CD14-positive monocyte (primary cell): ENCODE measurements around the gene BRIP1. TPM values are rescaled to one million over a fixed set of nuclear protein-coding genes. Genes with fewer than 3 reads are reported as not detected.

Experiments used
- DNase-seq, 3 donors: peaks; one replicate each; pipeline ENCODE4 v3.0.0-alpha.2; 2011 to 2022
- H2AFZ ChIP-seq: 2 replicates; pipeline ENCODE4 v1.6.0; 2012; ENCODE audit warnings: mild to moderate bottlenecking, low read depth, low read length, inconsistent platforms; ENCODE audit not compliant: insufficient read depth, poor library complexity, severe bottlenecking
- H3K27ac ChIP-seq, 2 donors: 1 replicate in 1 of 2; 2 replicates in 1 of 2; pipeline ENCODE4 v1.5.1; 2012 to 2013; ENCODE audit warnings: low read length in 2 of 2, control low read depth in 1 of 2, inconsistent platforms in 1 of 2, low read depth in 1 of 2, mild to moderate bottlenecking in 1 of 2
- H3K27me3 ChIP-seq, 2 donors: one replicate each; pipeline versions ENCODE4 v1.6.0 to v1.6.1; 2011 to 2013; ENCODE audit warnings: low read length in 2 of 2; ENCODE audit not compliant: control insufficient read depth in 2 of 2, insufficient read depth in 2 of 2
- H3K36me3 ChIP-seq, 2 donors: replicated peaks in 1 of 2; 1 replicate in 1 of 2; 2 replicates in 1 of 2; pipeline versions ENCODE4 v1.5.1 to v1.6.1; 2012 to 2013; ENCODE audit warnings: low read length in 2 of 2, control low read depth in 1 of 2, inconsistent platforms in 1 of 2, mild to moderate bottlenecking in 1 of 2; ENCODE audit not compliant: insufficient read depth in 2 of 2, control insufficient read depth in 1 of 2
- H3K4me1 ChIP-seq, 2 donors: 1 replicate in 1 of 2; 2 replicates in 1 of 2; pipeline versions ENCODE4 v1.5.1 to v1.6.1; 2012 to 2013; ENCODE audit warnings: low read length in 2 of 2, control low read depth in 1 of 2, inconsistent platforms in 1 of 2, mild to moderate bottlenecking in 1 of 2, moderate library complexity in 1 of 2; ENCODE audit not compliant: insufficient read depth in 2 of 2, control insufficient read depth in 1 of 2
- H3K4me2 ChIP-seq: replicated peaks from 2 replicates; pipeline ENCODE3; 2012; ENCODE audit warnings: low read length, moderate library complexity, mild to moderate bottlenecking; ENCODE audit not compliant: poor library complexity, severe bottlenecking; ENCODE audit errors: extremely low read depth
- H3K4me3 ChIP-seq, 3 experiments: fragments of 200-600 bp in 1 of 3; sonication (generic) in 1 of 3; replicated peaks in 1 of 3; 1 replicate in 2 of 3; 2 replicates in 1 of 3; pipeline ENCODE4 v1.5.1; 2011 to 2013; ENCODE audit warnings: low read length in 3 of 3, mild to moderate bottlenecking in 3 of 3, control low read depth in 2 of 3, low read depth in 2 of 3, inconsistent platforms in 1 of 3, moderate library complexity in 1 of 3
- H3K79me2 ChIP-seq: 2 replicates; pipeline ENCODE4 v1.6.0; 2012; ENCODE audit warnings: mild to moderate bottlenecking, control low read depth, inconsistent platforms, low read length, moderate library complexity; ENCODE audit not compliant: insufficient read depth
- H3K9ac ChIP-seq: 2 replicates; pipeline ENCODE4 v1.6.0; 2017; ENCODE audit warnings: low read length, mild to moderate bottlenecking; ENCODE audit not compliant: insufficient read depth, poor library complexity, severe bottlenecking
- H3K9me3 ChIP-seq, 2 donors: replicated peaks in 1 of 2; 1 replicate in 1 of 2; 2 replicates in 1 of 2; pipeline versions ENCODE4 v1.5.1 to v1.6.1; 2012 to 2013; ENCODE audit warnings: low read length in 2 of 2, control low read depth in 1 of 2; ENCODE audit not compliant: control insufficient read depth in 1 of 2, insufficient read depth in 1 of 2
- H4K20me1 ChIP-seq: 2 replicates; pipeline ENCODE4 v1.6.0; 2012; ENCODE audit warnings: mild to moderate bottlenecking, low read length, control low read depth, moderate library complexity; ENCODE audit not compliant: insufficient read depth
- H3K27ac Mint-ChIP-seq, 7 donors: one replicate each; pipeline ENCODE4 v1.8.0; 2020; ENCODE audit warnings: mild to moderate bottlenecking in 7 of 7, mixed read lengths in 7 of 7, moderate library complexity in 6 of 7, inconsistent platforms in 2 of 7
- H3K27me3 Mint-ChIP-seq, 3 donors: one replicate each; pipeline ENCODE4 v1.8.0; 2021 to 2022; ENCODE audit warnings: low read depth in 3 of 3, mild to moderate bottlenecking in 3 of 3, mixed read lengths in 3 of 3, moderate library complexity in 3 of 3, inconsistent platforms in 1 of 3
- H3K36me3 Mint-ChIP-seq, 2 donors: one replicate each; pipeline ENCODE4 v1.8.0; 2020; ENCODE audit warnings: mixed read lengths in 2 of 2, inconsistent platforms in 1 of 2, mild to moderate bottlenecking in 1 of 2
- H3K4me1 Mint-ChIP-seq: one replicate; pipeline ENCODE4 v1.8.0; 2020; ENCODE audit warnings: mild to moderate bottlenecking, mixed read lengths
- H3K4me3 Mint-ChIP-seq, 2 donors: one replicate each; pipeline ENCODE4 v1.8.0; 2020; ENCODE audit warnings: mild to moderate bottlenecking in 2 of 2, mixed read lengths in 2 of 2, moderate library complexity in 1 of 2
- H3K9me3 Mint-ChIP-seq, 7 donors: one replicate each; pipeline ENCODE4 v1.8.0; 2020 to 2022; ENCODE audit warnings: mixed read lengths in 7 of 7, mild to moderate bottlenecking in 6 of 7, moderate library complexity in 6 of 7, inconsistent platforms in 2 of 7
- CTCF ChIP-seq: fragments of 200-600 bp; IDR thresholded peaks from one replicate; pipeline ENCODE4 v1.8.0; 2022; ENCODE audit warnings: antibody characterized with exemption, mild to moderate bottlenecking
- WGBS: methylation state at CpG from one replicate; pipeline ENCODE4 v1.1.5; 2013; ENCODE audit warnings: missing lambda C conversion rate; ENCODE audit not compliant: insufficient coverage; 5-methylcytosine and 5-hydroxymethylcytosine counted together
- intact Hi-C, 2 donors: fragments of 100-400 bp; cut with micrococcal nuclease; formaldehyde crosslinking; loops; one replicate each; pipeline versions ENCODE4 v1.15.0 to v1.15.1; 2023
- polyA plus RNA-seq, 3 donors: library from polyadenylated mRNA; depleted of rRNA in 1 of 3; unstranded in 2 of 3; stranded (reverse) in 1 of 3; fragments of 300-500 nt in 2 of 3; fragments of >200 nt in 1 of 3; fragmentation: Illumina TruSeq in 2 of 3; gene quantifications; 1 replicate in 2 of 3; 2 replicates in 1 of 3; pipeline ENCODE4 v1.2.3, GENCODE V29; 2012 to 2021

BRIP1 gene
- polyA plus RNA-seq, 3 donors = 0.11 to 0.12 TPM; not detected in 1

- Mint-ChIP-seq H3K9me3 (no peaks in the 10 kb centered on the region), H3K27ac (peak overlapping the region in 1 of 7 donors; percentile 9), H3K4me3 (no peak overlapping the region), H3K36me3 (peaks cover 33 to 36% of the 10 kb centered on the region in 2 donors), H3K4me1 (no peaks in the 10 kb centered on the region), H3K27me3 (no peaks in the 10 kb centered on the region)
- intact Hi-C loops = no loop called here
- Histone ChIP-seq H3K27me3 (no peaks in the 10 kb centered on the region), H4K20me1 (no peaks in the 10 kb centered on the region), H3K9ac (no peak overlapping the region), H3K4me1 (no peaks in the 10 kb centered on the region), H3K4me2 (no peak overlapping the region), H3K27ac (no peak overlapping the region), H2AFZ (no peak overlapping the region), H3K9me3 (no peaks in the 10 kb centered on the region), H3K36me3 (peaks cover 6 to 16% of the 10 kb centered on the region in 2 donors), H3K4me3 (no peak overlapping the region), H3K79me2 (no peaks in the 10 kb centered on the region)
- no peak for TF ChIP-seq CTCF
- WGBS = 100% methylated on average over 1 of the region's 1 CpG
- no peak for DNase-seq
Observed at GRCh38 chr17:61843435-61843834, 19.9 kb downstream of the BRIP1 start.

DNA sequence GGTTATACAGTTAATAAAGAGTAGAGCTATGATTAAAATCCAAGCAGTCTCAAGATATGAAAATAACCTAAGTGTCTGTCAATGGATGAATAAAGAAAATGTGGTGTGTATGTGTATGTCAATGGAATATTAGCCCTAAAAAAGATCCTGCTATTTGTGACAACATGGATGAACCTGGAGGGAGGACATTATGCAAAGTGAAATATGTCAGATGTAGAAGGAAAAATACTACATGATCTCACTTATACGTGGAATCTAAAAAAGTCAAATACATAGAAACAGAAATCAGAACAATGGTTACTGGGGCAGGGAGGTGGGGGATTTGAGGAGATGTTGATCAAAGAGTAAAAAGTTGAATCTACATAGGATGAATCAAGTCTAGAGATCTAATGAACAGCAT is 20.4 kb downstream of the BRIP1 start:
- no peak overlapping the region for H3K4me3 ChIP-seq
- no peaks in the 10 kb centered on the region for H3K79me2 ChIP-seq
- DNase-seq = no peak
- peaks cover 33 to 36% of the 10 kb centered on the region in 2 donors for H3K36me3 Mint-ChIP-seq
- H3K9me3 Mint-ChIP-seq = no peaks in the 10 kb centered on the region
- H3K27ac Mint-ChIP-seq = no peak overlapping the region
- intact Hi-C loops = no loop called here
- no peak overlapping the region for H3K4me3 Mint-ChIP-seq
- no peak overlapping the region for H3K9ac ChIP-seq
- H3K27me3 Mint-ChIP-seq = no peaks in the 10 kb centered on the region
- H4K20me1 ChIP-seq = no peaks in the 10 kb centered on the region
- no peak overlapping the region for H3K4me2 ChIP-seq
- no peak for TF ChIP-seq CTCF
- H3K27ac ChIP-seq = no peak overlapping the region
- peaks cover 6 to 16% of the 10 kb centered on the region in 2 donors for H3K36me3 ChIP-seq
- no peaks in the 10 kb centered on the region for H3K4me1 ChIP-seq
- H3K9me3 ChIP-seq = no peaks in the 10 kb centered on the region
- no peaks in the 10 kb centered on the region for H3K4me1 Mint-ChIP-seq
- H3K27me3 ChIP-seq = no peaks in the 10 kb centered on the region
- H2AFZ ChIP-seq = no peak overlapping the region
- WGBS = no CpG with 5 or more reads among the region's 1 CpG
